GM12801 (cell line): ENCODE data around the gene ELMO1.

ENCODE experiments used
- TF ChIP-seq, protein P1 (sequence below): IDR thresholded peaks from one replicate; pipeline ENCODE4 v1.5.1; 2011; ENCODE audit warnings: control low read depth; ENCODE audit not compliant: insufficient read length; ENCODE audit errors: extremely low read depth

Gene ELMO1

GRCh38 chr7:37489703-37490102 is 41.0 kb upstream of the ELMO1 start:
- TF ChIP-seq, protein P1, sequence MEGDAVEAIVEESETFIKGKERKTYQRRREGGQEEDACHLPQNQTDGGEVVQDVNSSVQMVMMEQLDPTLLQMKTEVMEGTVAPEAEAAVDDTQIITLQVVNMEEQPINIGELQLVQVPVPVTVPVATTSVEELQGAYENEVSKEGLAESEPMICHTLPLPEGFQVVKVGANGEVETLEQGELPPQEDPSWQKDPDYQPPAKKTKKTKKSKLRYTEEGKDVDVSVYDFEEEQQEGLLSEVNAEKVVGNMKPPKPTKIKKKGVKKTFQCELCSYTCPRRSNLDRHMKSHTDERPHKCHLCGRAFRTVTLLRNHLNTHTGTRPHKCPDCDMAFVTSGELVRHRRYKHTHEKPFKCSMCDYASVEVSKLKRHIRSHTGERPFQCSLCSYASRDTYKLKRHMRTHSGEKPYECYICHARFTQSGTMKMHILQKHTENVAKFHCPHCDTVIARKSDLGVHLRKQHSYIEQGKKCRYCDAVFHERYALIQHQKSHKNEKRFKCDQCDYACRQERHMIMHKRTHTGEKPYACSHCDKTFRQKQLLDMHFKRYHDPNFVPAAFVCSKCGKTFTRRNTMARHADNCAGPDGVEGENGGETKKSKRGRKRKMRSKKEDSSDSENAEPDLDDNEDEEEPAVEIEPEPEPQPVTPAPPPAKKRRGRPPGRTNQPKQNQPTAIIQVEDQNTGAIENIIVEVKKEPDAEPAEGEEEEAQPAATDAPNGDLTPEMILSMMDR, result no peak

DNA sequence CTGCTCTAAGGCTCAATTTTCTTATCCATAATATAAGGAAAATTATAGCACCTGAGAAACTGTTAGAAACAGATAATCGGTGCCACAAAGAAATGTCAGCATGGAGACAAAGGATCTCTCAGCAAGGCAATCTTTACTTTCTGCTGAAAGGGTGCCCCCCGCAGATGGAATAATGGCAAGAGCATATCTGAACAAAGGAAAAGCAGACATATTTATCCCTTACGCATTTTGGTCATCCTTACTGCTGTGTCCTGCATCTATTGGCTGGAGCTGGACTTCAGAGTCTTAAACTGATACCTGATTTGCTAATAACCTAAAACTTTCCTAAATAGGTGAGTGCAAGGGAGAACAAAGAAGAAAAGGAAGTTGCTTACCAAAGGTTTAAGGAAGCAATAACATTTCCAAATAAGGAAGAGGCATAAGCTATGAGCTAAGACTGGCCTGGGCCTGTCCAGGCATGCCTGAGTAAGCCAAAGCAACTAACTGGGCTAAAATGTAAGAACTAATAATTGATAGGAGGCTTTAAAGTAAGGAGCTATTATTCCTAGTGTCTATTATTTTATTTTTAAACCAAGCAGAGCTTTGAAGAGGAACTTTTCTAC is 39.6 kb upstream of the ELMO1 start:
- TF ChIP-seq, protein P1, result no peak

DNA sequence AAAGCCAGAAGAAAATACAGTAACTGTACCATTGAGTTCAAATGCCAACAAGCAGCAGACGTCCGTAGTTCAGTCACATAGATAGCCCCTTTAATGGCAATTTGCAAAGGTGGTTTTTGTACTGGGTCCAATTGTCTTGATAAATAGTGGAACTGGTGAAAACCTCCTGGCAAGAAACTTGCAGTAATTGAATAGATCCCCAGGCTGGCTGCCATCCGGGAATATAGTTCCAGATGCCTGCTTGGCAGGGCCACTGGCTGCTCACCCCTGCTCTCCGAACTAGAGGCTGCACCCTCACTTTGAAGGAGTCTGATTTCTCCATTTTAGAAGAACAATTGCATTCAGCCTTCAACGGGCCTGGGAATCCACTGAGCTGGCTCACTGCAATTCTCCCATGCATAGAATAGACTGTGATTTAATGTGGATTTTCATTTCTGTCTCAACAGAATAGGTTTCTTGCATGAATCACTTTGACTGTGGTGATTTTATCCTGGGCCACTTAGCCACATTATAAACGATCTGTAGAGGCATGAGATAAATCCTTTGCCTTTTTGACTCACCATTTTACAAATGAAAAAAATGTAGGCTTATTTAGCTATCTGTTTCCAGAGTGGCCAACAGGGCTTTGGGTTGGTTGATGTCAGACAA is 35.9 kb upstream of the ELMO1 start:
- TF ChIP-seq, protein P1, result no peak

DNA sequence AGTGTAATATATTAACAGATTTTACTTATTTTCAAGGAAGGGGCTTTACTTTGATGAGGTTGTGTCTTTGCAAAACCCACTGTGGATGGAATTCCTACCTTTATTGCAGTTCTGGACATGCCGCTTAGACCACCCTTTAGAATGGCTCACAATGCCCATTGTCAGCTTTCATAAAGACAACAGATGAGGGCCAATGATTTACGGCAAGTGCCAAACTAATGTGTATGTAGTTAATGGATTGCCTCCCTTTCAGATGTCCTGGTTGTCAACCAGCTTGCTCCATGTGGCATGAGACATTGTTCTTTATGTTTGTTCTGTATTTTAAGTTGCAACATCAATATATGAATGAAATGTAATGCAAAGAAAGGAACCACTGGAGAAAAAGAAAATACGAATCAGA is 35.0 kb upstream of the ELMO1 start:
- TF ChIP-seq, protein P1, result no peak

DNA sequence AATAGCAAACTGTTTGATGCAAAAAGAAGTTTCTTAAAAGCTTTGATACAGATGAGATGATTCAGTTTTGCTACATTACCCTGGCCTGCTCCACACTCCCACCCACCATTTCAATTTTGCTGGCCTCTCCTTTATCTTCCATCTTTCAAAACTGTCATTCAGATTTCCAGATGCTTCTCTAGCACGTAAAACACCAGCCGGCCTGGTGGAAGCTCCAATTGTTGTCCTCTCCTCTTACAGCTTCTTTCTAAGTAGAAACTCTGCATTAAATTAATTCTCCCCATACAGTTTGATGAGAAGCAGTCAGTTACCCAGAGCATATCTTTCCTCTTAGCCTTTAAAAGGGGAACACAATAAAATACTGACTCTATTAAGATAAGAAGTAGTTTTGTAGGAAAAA is 34.3 kb upstream of the ELMO1 start:
- TF ChIP-seq, protein P1, result no peak

GRCh38 chr7:37482505-37482904 is 33.8 kb upstream of the ELMO1 start:
- TF ChIP-seq, protein P1, result no peak

- TF ChIP-seq, protein P1, result no peak
Observed at GRCh38 chr7:37481722-37482288, 33.1 kb upstream of the ELMO1 start.
